GM18526 (cell line): Measurements from ENCODE around the gene CCDC92.

Source experiments
- POLR2A ChIP-seq: IDR thresholded peaks from 3 replicates; pipeline ENCODE4 v1.6.1; 2011; ENCODE audit not compliant: insufficient read length; ENCODE audit errors: extremely low read depth

The CCDC92 gene

DNA sequence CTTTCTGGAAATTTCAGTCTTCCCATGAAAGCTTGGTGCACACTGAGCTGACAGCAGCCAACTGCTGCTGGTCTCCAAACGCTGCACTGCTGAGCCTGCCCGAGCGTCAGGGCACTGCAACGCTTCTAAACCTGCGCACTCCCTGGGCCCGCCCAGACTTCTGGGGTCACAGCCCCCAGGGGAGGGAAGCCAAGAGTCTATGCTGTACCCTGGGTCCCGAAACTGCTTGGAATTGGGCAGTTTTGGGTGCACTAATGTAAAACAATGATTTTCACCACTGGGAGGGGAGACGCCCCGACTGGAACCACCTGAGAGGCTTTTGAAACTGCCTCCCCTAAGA is 32.0 kb downstream of the CCDC92 start:
- no peak for TF ChIP-seq POLR2A

DNA sequence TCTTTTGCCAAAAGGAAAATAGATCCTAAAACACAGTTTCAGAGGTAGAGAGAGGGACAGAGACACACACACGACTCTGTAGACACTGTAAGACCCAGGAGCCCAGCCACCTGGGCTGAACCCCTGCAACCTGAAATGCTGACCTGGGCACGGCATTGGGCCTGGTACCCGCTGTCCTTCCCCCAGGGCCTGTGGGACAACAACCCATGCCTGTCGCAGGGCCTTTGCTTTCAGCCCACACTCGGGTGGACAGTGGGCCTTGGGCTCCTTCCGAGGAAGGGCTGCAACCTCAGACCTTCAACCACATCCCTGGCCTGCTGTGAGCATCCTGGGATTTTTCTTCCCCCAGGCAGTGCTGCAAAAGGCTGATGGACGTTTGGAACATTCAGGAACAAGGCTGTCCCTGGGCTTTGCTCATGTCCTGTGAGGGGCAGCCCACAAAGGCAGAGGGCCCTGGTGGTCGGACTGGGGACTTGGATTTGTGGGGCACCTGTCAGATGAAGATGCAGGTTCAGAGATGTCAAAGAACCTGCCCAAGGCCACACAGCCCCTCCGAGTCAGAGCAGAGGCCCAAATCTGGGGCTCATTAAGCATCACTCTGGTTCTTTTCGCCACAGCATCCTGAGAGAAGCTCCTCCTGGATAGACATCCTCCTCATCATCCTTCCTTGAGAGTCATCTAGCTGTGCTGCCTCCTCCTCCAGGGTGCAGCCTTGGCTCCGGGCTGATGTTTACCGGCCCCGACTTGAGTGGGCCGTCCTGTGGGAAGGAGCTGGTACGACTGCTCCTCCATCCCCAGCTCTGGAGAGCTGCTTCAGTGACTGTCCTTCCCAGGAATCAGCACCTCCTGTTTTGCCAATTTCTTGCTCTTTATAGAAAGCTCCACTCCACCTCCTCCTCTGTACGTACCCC is 32.7 kb downstream of the CCDC92 start:
- TF ChIP-seq POLR2A = no peak

DNA sequence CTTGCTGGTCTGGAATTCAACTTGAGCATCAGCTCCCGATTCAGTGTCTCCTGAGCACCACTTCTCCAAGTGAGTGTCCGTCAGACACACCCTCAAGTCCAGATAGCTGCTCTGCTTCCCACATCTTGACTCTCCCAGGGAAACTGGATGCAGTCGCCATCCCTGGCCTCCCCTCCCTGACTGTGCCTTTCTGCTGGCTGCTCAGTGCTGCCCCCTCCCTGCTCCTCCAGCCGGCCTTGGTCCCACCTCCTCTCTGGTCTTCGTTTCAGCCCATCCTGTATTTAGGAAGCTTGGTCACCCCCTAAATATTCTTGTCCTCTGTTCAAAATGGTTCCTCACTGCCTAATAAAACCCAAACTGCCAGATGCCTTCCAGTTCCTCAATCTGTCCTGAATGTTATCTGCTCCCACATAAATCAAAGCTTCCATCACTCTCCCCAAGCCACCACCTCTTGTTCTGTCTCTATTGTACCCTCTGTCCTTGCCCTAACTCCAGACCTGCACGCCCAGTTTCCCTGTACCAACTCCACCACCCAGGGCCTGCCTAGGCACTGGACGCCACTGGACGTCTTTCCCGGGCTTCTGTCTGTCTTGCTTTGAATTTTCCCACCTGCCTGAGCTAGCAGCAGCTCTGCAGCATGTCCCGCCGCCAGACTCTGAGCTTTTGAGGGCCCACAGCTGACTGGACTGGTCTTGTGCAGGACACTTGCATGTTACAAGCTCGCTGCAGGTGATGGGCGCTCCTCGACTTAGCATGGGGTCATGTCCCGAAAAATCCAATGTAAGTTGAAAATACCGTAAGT is 33.8 kb downstream of the CCDC92 start:
- no peak for TF ChIP-seq POLR2A

DNA sequence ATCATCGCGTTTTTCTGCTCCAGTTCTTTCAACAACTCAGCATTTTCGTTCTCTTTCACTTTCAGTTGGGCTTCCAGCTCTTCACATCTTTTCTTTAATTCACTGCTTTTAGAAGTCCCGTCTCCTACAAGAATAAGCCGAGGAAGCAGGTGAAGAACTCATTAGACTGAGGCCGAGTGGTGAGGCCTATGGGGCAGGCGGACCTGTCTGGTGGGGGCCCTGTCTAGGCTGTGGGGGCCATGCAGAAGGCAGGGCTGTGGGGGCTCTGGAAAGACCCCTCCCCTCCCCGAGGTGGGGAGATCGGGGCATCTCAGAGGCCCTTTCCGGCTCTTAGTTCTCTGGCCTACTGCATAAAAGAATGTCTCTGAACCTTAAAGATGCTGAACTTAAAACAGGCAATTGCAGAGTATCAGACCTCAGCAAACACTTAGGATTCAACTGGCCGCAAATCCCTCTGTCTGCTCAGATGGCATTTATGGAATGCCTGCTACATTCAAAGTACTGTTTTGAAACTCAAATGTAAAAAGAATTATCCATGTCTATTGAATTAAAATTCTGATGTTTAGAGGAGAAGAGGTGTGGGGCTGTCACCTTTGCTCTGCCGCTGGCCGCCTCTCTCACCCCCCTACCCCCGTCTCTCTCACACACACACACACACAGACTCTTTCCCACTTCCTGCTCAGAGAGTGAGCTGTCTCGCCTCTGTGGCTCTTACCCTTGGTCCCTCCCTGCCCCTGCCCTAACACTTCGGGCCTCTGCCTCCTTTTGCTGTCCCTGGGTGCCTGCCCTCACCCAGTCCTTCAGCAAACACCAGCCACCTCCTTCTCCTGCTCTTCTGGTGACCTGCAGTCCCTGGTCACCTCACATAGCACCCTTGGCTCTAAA is 34.7 kb downstream of the CCDC92 start:
- no peak for TF ChIP-seq POLR2A

DNA sequence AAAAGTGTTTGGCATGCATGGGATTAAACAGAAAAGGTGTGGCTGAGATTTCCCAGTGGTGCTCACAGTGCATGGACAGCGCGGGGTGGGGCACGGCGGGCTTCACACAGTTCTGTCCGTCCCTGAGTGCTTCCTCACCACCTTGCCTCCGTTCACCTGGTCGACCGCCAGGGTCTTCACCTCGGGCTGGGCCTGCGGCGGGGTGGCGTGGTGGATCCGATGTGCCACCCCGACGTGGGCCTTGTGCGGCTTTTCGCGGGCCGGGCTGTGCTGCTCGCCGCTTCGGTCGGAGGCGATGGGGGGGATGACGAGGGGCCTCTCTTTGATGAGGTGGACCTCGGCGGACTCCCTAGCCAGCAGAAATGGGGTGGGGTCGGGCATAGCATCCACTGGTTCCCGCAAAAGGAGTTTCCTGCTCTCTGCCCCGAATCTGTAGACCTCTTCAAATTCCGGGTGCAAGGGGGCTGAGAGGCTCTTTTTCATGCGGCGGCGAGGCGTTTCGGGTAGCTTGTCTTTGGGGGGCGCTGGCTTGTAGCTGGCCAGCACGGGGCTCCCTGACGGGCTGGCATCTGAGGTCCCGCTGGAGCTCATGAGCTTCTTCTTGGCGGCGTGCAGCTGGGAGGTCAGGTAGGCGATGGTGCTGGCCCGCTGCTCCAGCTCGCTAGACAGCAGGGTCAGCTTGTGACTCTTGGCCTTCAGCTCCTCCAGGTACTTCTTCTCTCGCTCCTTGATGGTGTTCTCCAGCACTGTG is 35.5 kb downstream of the CCDC92 start:
- no peak for TF ChIP-seq POLR2A

DNA sequence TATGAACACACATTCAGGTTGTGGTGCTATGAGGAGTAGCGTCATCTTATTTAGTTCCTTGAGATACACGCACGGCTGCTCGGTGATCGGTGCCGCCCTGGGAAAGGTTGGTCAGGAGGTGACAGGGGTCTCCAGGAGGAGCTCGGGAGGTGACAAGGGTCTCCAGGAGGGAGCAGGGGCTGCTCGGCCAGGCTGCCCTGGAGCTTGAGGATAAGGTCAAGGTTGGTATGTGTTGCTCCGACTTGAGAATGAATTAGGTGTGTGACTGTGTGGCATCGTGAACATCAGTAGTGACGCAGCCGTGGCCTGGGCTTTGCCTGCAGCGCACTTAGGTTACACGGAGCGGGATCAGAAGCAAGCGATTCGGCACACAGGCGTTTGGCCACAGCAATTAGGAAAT is 36.2 kb downstream of the CCDC92 start:
- TF ChIP-seq POLR2A = no peak

DNA sequence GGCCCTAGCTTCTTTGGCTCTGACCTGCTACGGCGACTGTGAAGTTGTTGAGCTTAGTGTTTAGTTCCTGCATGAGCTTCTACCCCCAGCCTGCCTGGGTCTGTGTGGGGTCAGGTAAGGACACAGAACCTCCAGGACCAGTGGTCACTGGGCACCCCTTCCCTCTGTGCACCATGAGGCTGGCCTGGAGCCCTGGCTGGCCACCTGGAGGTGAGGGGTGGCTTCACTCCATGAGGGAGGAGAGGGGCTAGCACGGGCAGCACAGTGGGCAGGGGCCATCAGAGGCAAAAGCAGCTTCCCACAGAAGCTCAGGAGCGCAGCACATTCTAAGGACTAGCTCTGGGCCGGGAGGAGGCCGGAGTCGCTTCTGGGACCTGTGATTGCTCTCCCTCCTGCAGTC is 36.7 kb downstream of the CCDC92 start:
- TF ChIP-seq POLR2A = no peak

DNA sequence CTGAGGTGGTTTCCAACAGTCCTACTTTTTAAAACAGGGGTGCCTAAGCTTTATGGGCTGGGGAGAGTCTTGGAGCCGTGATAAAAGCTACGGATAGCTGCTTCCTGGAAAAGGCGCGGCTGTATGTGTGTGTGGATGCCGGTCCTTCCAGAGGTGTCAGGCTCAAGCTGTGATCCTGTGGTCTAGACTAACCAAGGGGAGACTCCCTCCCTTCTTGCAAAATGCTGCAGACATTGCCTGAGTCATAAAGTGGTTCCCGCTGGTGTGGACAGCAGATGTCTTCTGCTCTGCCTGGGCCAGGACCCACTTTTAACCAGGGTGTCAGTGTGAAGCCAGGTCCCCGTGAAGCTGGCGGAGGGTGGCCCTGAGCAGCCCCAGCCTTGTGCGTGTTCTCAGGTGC is 37.8 kb downstream of the CCDC92 start:
- TF ChIP-seq POLR2A = no peak

DNA sequence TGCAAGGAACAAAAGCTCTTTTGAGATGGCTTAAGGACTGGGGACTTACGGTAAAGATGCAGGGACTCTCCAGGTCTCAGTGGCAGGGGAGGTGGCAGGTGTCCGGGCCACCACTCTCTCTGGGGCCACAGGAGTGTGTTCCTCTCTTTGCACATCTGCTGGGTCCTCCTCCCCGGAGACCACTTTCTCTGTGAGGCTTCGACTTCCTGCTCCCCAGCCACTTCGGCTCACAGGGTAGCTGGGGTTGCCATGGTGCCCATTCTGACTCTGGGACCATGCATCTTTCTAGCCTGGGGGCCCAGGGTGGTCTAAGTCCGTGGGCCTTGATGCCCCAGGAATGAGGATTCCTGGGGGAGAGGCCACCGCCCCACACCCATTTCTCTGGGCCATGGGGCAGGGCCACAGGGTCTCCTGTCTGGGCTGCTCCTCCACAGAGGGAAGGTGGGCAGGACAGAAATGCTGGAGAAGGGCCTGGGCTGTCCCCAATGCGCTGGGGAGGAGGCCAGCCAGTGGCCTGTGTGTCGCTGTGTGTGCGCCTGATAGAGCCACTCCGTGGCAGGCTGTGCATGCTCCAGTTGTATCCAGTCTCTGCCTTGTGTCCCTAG is 38.5 kb downstream of the CCDC92 start:
- TF ChIP-seq POLR2A = no peak

DNA sequence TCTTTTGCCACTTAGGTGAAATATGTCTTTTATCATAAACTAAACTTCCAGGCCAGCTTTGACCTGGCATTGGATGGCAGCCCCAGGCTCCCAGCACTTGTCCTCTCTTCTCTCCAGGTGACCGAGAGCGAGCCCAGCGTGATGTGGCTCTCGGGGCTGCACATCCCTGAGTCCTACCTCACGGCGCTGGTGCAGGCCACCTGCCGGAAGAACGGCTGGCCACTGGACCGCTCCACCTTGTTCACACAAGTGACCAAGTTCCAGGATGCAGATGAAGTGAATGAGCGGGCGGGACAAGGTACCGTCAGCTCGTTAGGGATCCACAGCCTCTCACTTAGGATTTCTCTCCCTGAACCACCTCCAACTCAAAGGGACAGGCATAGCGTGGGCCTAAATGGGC is 39.4 kb downstream of the CCDC92 start:
- no peak for TF ChIP-seq POLR2A

DNA sequence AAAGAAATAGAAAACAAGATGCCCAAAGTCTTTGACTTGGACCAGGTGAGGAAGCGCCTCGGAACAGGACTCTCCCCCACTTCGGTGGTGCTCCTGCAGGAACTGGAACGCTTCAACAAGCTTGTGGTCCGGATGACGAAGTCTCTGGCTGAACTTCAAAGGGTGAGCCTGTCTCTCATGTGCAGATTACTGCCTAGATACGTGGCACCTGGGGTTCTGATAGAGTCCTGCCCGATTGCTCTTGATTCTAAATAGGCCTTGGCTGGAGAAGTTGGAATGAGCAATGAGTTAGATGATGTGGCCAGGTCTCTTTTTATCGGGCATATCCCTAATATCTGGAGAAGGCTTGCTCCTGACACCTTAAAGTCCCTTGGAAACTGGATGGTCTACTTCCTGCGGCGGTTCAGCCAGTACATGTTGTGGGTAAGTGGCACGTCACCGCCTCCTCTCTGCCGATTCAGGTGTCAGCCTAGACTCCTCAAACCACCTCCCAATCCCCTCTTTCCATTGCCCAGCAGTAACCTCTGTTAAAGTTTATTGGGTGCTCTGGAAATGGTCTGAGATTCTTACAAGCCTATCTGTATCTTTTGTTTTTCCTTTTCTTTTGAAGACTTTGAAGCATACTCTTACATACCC is 40.8 kb downstream of the CCDC92 start:
- no peak for TF ChIP-seq POLR2A

DNA sequence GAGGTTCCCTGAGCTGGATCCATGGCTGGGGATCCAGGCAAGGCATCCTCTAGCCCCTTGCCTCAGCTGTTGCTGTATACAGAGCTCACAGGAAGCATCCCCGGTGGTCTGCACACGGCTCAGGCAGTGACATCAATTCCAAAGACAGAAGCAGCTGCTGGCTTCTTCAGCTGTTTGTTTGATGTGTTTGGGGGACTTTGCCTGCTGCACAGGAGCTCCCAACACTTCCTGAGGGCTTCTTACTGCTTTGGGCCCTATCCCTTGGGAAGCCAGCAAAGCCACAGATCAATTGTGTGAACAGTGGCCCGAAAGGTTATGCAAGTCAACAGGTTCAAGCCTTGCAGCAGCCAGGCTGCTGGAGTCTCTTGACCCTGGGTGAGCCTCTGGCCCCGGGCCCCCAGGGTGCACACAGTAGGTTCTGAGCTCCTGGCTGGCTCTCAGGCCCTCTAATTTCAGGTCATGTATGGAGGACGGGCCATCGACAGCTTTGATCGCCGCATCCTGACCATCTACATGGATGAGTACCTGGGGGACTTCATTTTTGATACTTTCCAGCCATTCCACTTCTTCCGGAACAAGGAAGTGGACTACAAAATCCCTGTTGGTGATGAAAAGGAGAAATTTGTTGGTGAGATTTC is 42.6 kb downstream of the CCDC92 start:
- no peak for TF ChIP-seq POLR2A

DNA sequence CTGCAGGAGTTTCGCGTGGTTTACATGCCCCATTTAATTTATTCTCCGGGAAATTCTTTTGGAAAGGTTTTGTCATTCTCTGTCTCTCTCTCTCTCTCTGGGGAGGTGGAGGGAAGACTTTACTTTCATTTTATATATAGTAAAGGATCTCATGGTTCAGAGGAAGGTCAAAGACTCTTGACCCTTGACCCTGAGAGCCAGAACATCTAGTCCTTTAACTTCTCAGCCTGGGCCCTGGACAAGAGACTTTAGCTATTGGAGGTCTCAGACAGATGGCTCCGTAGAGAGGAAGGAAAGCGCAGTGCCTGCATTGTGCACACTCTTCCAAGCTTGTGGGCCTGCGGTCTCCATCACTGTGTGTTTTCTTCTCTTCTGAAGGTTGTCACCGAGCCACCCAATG is 43.7 kb downstream of the CCDC92 start:
- no peak for TF ChIP-seq POLR2A
